Left lung (tissue), 10 donors: ENCODE results near the gene CALHM3. TPM values are rescaled to one million over a fixed set of nuclear protein-coding genes. Genes with fewer than 3 reads are reported as not detected.

Source experiments
- ATAC-seq: fragments of 200-7000 bp; cut with Tn5 transposase; one replicate; pipeline ENCODE4 v1.9.1; 2020; ENCODE audit warnings: moderate library complexity
- DNase-seq, 4 donors: peaks; one replicate each; pipeline ENCODE4 v3.0.0-alpha.2; 2013 to 2020
- H3K27ac ChIP-seq, 2 donors: fragments of 200-600 bp; sonication (generic) in 1 of 2; one replicate each; pipeline versions ENCODE4 v1.5.0 to v1.8.0; 2020 to 2021
- H3K27me3 ChIP-seq, 2 donors: fragments of 200-600 bp; sonication (generic) in 1 of 2; one replicate each; pipeline versions ENCODE4 v1.5.0 to v1.8.0; 2020 to 2021
- H3K36me3 ChIP-seq, 2 donors: fragments of 200-600 bp; sonication (generic) in 1 of 2; one replicate each; pipeline versions ENCODE4 v1.5.0 to v1.8.0; 2020 to 2021
- H3K4me1 ChIP-seq, 2 donors: fragments of 200-600 bp; one replicate each; pipeline ENCODE4 v1.8.0; 2021
- H3K4me3 ChIP-seq, 2 donors: fragments of 200-600 bp; sonication (generic) in 1 of 2; one replicate each; pipeline versions ENCODE4 v1.5.0 to v1.8.0; 2020 to 2021; ENCODE audit warnings: mild to moderate bottlenecking in 1 of 2
- H3K9me3 ChIP-seq, 2 donors: fragments of 200-600 bp; sonication (generic) in 1 of 2; one replicate each; pipeline versions ENCODE4 v1.5.0 to v1.8.0; 2020 to 2021
- intact Hi-C, 2 donors: fragments of 100-400 bp; cut with DNase I; formaldehyde crosslinking; loops; one replicate each; pipeline versions ENCODE4 v1.11.2 to v1.14.2; 2022
- polyA plus RNA-seq, 6 donors: library from polyadenylated mRNA; unstranded; fragments of 120-200 nt; gene quantifications; one replicate each; pipeline ENCODE4 v1.2.1, GENCODE V29; 2013; ENCODE audit not compliant: insufficient read length in 6 of 6
- total RNA-seq, 2 donors: library from RNA; stranded (reverse); fragmentation: NEBNext Ultra II Directional; extraction: Animal tissue kit (Norgen Biotek cat#: 25700); gene quantifications; one replicate each; pipeline ENCODE4 v1.2.1, GENCODE V29; 2021
- TF ChIP-seq, protein P1 (sequence below), 2 donors: fragments of 200-600 bp; sonication (generic) in 1 of 2; IDR thresholded peaks; one replicate each; pipeline versions ENCODE4 v1.5.0 to v1.8.0; 2021; ENCODE audit warnings: antibody characterized with exemption in 2 of 2
- donor health status: DM: no; HTN: yes; CAD: no.
- donor health status: DM: no; HTN: no; CAD: no.

The CALHM3 gene
- total and polyA plus RNA-seq, 8 donors = 0.16 TPM; not detected in 7

DNA sequence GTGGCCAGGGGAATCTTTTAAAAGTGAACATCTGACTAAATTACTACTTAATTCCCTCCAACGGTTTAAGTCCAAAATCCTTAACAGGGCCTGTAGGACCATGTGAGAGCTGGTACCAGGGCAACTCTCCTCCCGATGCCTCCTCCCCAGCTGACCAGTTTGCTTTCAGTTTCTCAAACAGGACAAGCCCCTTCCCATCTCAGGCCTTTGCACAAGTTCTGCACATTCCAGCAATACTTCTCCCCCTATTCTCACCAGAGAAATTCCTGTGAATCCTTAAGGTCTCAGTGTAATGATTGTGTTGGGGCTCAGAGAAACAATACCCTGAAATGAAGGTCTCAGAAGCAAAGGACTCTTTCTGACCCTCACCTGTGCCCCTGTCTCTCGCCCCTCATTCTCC is 12.3 kb downstream of the CALHM3 start:
- DNase-seq (no peak), ATAC-seq (no peak)
- H3K4me1 ChIP-seq = peaks cover under 1 to 5% of the 10 kb centered on the region in 2 donors
- no peak overlapping the region for H3K27ac ChIP-seq
- TF ChIP-seq, protein P1, sequence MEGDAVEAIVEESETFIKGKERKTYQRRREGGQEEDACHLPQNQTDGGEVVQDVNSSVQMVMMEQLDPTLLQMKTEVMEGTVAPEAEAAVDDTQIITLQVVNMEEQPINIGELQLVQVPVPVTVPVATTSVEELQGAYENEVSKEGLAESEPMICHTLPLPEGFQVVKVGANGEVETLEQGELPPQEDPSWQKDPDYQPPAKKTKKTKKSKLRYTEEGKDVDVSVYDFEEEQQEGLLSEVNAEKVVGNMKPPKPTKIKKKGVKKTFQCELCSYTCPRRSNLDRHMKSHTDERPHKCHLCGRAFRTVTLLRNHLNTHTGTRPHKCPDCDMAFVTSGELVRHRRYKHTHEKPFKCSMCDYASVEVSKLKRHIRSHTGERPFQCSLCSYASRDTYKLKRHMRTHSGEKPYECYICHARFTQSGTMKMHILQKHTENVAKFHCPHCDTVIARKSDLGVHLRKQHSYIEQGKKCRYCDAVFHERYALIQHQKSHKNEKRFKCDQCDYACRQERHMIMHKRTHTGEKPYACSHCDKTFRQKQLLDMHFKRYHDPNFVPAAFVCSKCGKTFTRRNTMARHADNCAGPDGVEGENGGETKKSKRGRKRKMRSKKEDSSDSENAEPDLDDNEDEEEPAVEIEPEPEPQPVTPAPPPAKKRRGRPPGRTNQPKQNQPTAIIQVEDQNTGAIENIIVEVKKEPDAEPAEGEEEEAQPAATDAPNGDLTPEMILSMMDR (IDR thresholded peaks at IDR 0.05) = no peak
- no peak overlapping the region for H3K4me3 ChIP-seq
- H3K36me3 ChIP-seq = no peaks in the 10 kb centered on the region
- intact Hi-C loops = no loop called here
- H3K27me3 ChIP-seq = peaks cover 0 to 16% of the 10 kb centered on the region in 2 donors
- H3K9me3 ChIP-seq = no peaks in the 10 kb centered on the region

DNA sequence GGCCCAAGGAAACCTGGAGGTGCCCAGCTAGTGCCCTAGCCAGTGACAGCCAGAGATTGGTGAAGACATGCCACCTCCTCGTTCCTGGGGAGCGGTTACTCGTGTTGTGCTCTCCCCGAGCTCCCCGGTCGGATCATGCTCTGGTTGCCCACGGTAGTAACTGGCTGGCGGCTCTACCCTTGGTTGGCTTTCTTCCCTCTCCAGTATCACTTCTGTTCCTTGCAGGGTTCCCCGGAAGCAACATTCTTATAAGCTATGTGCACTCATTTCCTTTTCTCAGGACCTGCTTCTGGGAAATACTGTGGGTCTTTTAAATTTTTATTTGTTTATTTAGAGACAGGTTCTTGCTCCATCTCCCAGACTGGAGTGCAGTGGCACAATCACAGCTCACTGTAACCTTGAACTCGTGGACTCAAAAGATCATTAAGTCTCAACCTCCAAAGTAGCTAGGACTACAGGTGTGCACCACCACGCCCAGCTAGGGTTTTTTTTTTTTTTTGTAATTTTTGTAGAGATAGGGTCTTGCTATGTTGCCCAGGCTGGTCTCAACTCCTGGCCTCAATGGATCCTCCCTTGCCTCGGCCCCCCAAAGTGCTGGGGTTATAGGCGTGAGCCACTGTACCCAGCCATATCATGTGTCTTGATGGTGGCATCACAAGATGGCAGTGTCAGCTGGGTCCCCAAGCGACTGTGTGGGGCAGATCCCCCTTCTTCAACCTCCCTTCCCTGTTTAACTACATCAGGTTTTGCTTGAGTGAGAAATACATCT is 13.4 kb downstream of the CALHM3 start:
- ATAC-seq = no peak
- Histone ChIP-seq H3K4me1 (no peaks in the 10 kb centered on the region), H3K9me3 (no peaks in the 10 kb centered on the region)

DNA sequence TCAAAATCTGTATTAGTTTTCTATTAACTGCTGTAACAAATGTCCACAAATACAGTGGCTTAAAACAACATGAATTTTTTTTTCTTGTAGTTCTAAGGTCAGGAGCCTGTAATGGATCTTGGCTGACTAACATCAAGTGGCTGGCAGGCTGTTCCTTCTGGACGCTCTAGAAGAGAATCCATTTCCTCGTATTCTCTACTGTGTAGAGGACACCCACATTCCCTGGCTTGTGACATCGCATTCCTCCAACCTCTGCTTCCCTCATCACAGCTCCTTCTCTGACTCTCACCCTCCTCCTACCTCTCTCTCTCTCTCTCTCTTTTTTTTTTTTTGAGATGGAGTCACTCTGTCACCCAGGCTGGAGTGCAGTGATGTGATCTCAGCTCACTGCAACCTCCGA is 15.5 kb downstream of the CALHM3 start:
- no peak for ATAC-seq
- DNase-seq = no peak
- no peaks in the 10 kb centered on the region for H3K4me1 ChIP-seq
- no peak overlapping the region for H3K27ac ChIP-seq
- H3K36me3 ChIP-seq = no peaks in the 10 kb centered on the region
- no peaks in the 10 kb centered on the region for H3K27me3 ChIP-seq
- no peak overlapping the region for H3K4me3 ChIP-seq
- intact Hi-C loops = no loop called here
- TF ChIP-seq, protein P1 (IDR thresholded peaks at IDR 0.05) = no peak
- H3K9me3 ChIP-seq = no peaks in the 10 kb centered on the region

More for the DNA sequence above, 13.4 kb downstream of the CALHM3 start:
- no peaks in the 10 kb centered on the region for H3K36me3 ChIP-seq
- peaks cover 0 to 4% of the 10 kb centered on the region in 2 donors for H3K27me3 ChIP-seq
- H3K27ac ChIP-seq = peak overlapping the region in 1 of 2 donors; percentile 13
- TF ChIP-seq, protein P1 (IDR thresholded peaks at IDR 0.05) = no peak
- DNase-seq = peak in 1 of 4 donors; percentile 52
- intact Hi-C loops = no loop called here
- H3K4me3 ChIP-seq = no peak overlapping the region

DNA sequence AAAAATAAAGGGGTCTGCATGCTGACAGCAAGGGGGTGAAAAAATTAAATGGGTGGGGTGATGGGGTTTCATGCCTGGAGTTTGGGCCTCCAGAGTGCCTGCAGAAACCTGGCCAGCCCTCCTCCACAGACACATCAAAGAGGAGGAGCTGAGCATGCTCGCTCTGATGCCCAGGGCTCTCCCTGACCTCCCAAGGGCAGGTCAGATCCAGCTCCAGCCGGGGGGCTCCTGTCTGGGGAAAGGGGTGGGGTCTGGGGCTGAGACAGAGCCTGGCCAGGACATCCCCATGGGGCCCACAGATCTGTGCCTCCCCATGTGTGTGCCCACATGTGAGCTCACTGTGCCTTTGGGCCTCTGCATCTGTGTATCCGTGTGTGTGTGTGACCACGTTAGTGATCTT is 19.4 kb downstream of the CALHM3 start:
- no peak overlapping the region for H3K27ac ChIP-seq
- TF ChIP-seq, protein P1 (IDR thresholded peaks at IDR 0.05) = no peak
- intact Hi-C loops = no loop called here
- no peaks in the 10 kb centered on the region for H3K9me3 ChIP-seq
- H3K4me1 ChIP-seq = no peaks in the 10 kb centered on the region
- H3K36me3 ChIP-seq = no peaks in the 10 kb centered on the region
- no peak for ATAC-seq
- H3K27me3 ChIP-seq = no peaks in the 10 kb centered on the region
- peak in 1 of 4 donors; percentile 49 for DNase-seq
- no peak overlapping the region for H3K4me3 ChIP-seq

DNA sequence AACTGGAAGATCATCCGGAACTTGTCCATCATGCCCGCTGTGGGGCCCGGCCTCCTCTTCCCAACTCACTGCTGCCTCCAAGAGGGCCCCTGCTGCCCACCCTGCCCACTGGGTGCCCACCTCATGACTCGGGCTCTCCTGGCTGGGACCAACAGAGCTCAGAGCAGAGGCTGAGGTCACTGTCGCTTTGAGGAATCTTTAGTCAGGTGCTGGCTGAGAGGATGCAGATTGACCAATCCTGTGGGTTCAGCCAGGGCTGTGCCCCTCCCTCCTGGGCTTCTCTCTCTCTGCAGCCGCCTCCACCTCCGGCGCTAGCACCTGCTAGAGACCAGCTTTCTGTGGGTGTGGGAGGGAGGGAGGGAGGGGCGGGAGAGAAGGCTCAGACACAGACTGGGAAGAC is 20.3 kb downstream of the CALHM3 start, which contains the start of gene CALHM1:
Gene CALHM1, minus strand, starts transcription at position 181 of the 400 bp plus-strand sequence. Its CDS starts 149 bp downstream, at position 32.
- intact Hi-C loops = no loop called here
- Histone ChIP-seq H3K4me3 (no peak within 1 kb of the TSS), H3K9me3 (no peaks in the 10 kb centered on the region), H3K27ac (no peak within 1 kb of the TSS), H3K36me3 (no peaks in the 10 kb centered on the region), H3K4me1 (no peaks in the 10 kb centered on the region), H3K27me3 (no peaks in the 10 kb centered on the region)
- TF ChIP-seq, protein P1 (IDR thresholded peaks at IDR 0.05) = no peak
- no peak for ATAC-seq
- DNase-seq = peak in 1 of 4 donors; percentile 57
